ENCODE results near the gene BEGAIN. TPM values are rescaled to one million over a fixed set of nuclear protein-coding genes. Genes with fewer than 3 reads are reported as not detected.

BEGAIN gene
- total RNA-seq, 2 donors from 2014 or later: 2.5 to 5.1 TPM

DNA sequence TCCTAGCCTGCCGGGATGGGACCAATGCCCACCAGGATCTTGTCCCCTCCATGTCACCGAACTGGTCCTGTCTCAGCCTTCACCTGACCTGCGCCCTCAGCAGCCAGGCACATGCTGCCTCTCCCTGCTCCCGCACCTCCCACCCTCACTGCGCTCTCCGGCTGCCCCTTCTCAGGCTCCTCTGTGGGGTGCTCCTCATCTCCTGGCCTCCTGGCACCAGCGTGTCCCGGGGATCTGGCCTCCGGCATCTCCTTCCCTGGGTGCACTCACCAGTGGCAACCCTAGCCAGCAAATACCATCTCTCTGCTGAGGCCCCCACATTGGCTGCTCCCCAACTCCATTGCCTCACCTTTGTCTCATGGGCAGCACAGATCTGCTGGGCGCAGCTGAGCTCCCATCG, 29.0 kb downstream of the BEGAIN start:
- no peaks in the 10 kb centered on the region for H3K9me3 ChIP-seq
- no peaks in the 10 kb centered on the region for H3K27me3 ChIP-seq (replicated peaks; ENCODE audit: insufficient read depth)
- 96% methylated on average over 11 of the region's 11 CpGs for WGBS
- no peak for DNase-seq (ENCODE audit: low spot score)
- no peak overlapping the region for H3K27ac ChIP-seq
- H3K4me3 ChIP-seq: no peak overlapping the region
- intact Hi-C loops (cut with DNase I): no loop called here
- no peaks in the 10 kb centered on the region for H3K4me1 ChIP-seq (replicated peaks)
- H3K36me3 ChIP-seq: no peaks in the 10 kb centered on the region
- TF ChIP-seq POLR2A (IDR thresholded peaks at IDR 0.05) (no peak), POLR2AphosphoS5 (IDR thresholded peaks at IDR 0.05) (no peak), CTCF (IDR thresholded peaks at IDR 0.05) (no peak)

- Histone ChIP-seq H3K4me1 (replicated peaks) (no peaks in the 10 kb centered on the region), H3K36me3 (no peaks in the 10 kb centered on the region), H3K27me3 (replicated peaks; ENCODE audit: insufficient read depth) (no peaks in the 10 kb centered on the region), H3K9me3 (no peaks in the 10 kb centered on the region), H3K27ac (no peak overlapping the region), H3K4me3 (no peak overlapping the region)
- TF ChIP-seq CTCF (IDR thresholded peaks at IDR 0.05) (no peak), POLR2AphosphoS5 (IDR thresholded peaks at IDR 0.05) (no peak), POLR2A (IDR thresholded peaks at IDR 0.05) (no peak)
- DNase-seq (ENCODE audit: low spot score): no peak
- 65% methylated on average over 11 of the region's 11 CpGs for WGBS
- intact Hi-C loops (cut with DNase I): no loop called here
Measured at GRCh38 chr14:100557658-100558057, 29.6 kb downstream of the BEGAIN start.

DNA sequence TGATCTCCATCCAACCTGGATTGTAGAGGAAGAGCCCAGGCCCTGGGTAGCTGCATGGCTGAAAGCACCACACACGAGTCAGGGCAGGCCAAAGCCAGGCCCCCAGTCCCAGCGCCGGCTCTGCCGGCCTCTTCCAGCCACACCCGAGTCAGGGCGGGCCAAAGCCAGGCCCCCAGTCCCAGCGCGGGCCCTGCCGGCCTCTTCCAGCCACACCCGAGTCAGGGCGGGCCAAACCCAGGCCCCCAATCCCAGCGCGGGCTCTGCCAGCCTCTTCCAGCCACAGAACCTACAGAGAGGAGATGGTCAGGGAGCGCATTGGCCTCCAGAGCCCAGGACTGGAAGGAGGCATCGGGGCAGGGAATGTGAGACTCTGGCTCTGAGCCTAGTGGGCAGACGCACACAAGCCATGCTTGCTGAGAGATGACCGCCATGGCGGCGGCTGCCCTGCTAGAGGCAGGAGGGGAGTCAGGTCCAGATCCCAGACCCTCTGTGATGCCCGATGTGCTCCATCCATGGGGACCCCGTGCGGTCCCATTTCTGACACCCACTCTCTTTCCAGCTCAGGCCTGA, 30.2 kb downstream of the BEGAIN start:
- no peak overlapping the region for H3K27ac ChIP-seq
- H3K4me3 ChIP-seq: no peak overlapping the region
- no peaks in the 10 kb centered on the region for H3K27me3 ChIP-seq (replicated peaks; ENCODE audit: insufficient read depth)
- H3K36me3 ChIP-seq: no peaks in the 10 kb centered on the region
- intact Hi-C loops (cut with DNase I): no loop called here
- 65% methylated on average over 22 of the region's 22 CpGs for WGBS
- no peaks in the 10 kb centered on the region for H3K4me1 ChIP-seq (replicated peaks)
- DNase-seq (ENCODE audit: low spot score): no peak
- no peaks in the 10 kb centered on the region for H3K9me3 ChIP-seq
- TF ChIP-seq POLR2A (IDR thresholded peaks at IDR 0.05) (no peak), CTCF (IDR thresholded peaks at IDR 0.05) (no peak), POLR2AphosphoS5 (IDR thresholded peaks at IDR 0.05) (no peak)

GRCh38 chr14:100556140-100556475, 31.1 kb downstream of the BEGAIN start:
- Histone ChIP-seq H3K27me3 (replicated peaks; ENCODE audit: insufficient read depth) (no peaks in the 10 kb centered on the region), H3K4me1 (replicated peaks) (no peaks in the 10 kb centered on the region), H3K9me3 (no peaks in the 10 kb centered on the region), H3K27ac (no peak overlapping the region), H3K36me3 (no peaks in the 10 kb centered on the region), H3K4me3 (no peak overlapping the region)
- WGBS: 83% methylated on average over 12 of the region's 12 CpGs
- TF ChIP-seq POLR2AphosphoS5 (IDR thresholded peaks at IDR 0.05) (no peak), POLR2A (IDR thresholded peaks at IDR 0.05) (no peak), CTCF (IDR thresholded peaks at IDR 0.05) (no peak)
- no peak for DNase-seq (ENCODE audit: low spot score)
- intact Hi-C loops (cut with DNase I): no loop called here

- no peaks in the 10 kb centered on the region for H3K27me3 ChIP-seq (replicated peaks; ENCODE audit: insufficient read depth)
- WGBS: 91% methylated on average over 24 of the region's 24 CpGs
- H3K4me3 ChIP-seq: no peak overlapping the region
- no peaks in the 10 kb centered on the region for H3K36me3 ChIP-seq
- H3K27ac ChIP-seq: no peak overlapping the region
- TF ChIP-seq POLR2AphosphoS5 (IDR thresholded peaks at IDR 0.05) (no peak), POLR2A (IDR thresholded peaks at IDR 0.05) (no peak), CTCF (IDR thresholded peaks at IDR 0.05) (no peak)
- H3K4me1 ChIP-seq (replicated peaks): no peaks in the 10 kb centered on the region
- no peak for DNase-seq (ENCODE audit: low spot score)
- H3K9me3 ChIP-seq: no peaks in the 10 kb centered on the region
- intact Hi-C loops (cut with DNase I): no loop called here
Measured at GRCh38 chr14:100555436-100556139, 31.6 kb downstream of the BEGAIN start.

All from prostate gland (tissue), 2 donors.